ENCODE data around the gene EHD3.

The EHD3 gene

GRCh38 chr2:31237348-31238017, 3.5 kb downstream of the EHD3 start:
- no peak for DNase-seq

DNA sequence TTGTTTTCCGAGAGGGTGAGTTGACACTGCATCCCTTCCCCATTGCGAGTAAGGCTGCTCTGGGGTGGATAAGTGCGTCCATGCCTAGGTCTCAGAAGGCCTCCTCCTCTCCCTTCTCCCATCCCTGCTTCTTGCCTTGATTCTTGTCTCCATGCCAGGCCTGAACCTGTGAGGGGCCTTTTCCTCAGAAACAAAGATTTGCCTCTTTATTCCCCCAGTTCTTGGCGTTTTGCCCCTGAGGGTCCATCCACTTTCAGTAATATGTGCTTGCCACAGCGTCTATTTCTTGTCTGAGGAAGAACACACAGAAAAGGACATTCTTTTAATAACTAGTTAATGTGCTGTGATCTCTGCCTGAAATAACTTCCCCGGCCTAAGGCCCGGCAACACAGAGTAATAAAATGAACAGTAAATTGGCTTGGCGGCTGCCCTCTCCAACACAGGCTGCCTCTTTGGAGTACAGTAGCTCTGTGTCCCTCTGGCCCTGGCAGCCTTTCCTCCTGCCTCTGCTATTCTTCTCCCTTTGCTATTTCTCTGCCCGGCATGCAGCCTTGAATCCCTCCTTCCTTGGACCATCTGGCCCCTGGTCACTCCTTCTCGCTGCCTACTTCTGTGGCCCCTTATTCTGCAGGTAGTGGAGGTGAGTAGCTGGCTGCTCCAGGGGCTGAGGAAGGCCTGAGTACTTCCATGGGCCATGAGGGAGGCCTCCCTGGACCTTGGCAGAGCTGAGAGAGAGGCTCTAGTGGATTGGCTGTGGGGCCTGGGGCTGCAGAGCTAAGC, 4.4 kb downstream of the EHD3 start:
- DNase-seq, result no peak

GRCh38 chr2:31238906-31239592, 5.1 kb downstream of the EHD3 start:
- no peak for DNase-seq

DNA sequence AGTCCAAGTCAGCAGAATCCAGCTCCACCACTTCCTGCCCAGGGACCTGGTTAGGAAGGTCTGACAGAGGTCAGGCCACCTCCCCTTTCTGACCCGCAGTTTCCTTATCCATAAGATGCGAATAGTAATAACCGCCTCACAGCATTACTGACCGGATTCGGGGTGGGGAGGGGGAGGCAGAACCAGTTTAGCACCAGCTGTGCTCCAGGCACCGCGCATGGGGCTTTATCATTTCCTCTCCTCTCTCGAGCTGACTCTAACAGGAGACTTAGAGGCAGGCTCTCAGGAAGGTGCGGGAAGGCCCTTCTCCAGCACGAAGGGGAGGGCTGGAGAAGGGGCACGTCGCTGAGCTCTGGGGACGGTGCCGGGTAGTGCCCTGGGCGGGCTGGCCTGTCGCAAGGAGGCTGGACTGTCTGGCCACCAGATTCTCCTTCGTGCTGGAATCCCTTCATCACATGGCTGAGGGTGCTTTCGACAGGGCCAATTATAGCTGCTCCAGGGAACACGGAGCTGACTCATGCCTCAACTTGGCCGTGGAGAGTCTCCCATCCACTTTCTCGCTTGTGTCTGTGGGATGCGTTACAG, 5.7 kb downstream of the EHD3 start:
- DNase-seq, result peak; percentile 53

- DNase-seq, result no peak
Observed at GRCh38 chr2:31240381-31241365, 6.7 kb downstream of the EHD3 start.

DNA sequence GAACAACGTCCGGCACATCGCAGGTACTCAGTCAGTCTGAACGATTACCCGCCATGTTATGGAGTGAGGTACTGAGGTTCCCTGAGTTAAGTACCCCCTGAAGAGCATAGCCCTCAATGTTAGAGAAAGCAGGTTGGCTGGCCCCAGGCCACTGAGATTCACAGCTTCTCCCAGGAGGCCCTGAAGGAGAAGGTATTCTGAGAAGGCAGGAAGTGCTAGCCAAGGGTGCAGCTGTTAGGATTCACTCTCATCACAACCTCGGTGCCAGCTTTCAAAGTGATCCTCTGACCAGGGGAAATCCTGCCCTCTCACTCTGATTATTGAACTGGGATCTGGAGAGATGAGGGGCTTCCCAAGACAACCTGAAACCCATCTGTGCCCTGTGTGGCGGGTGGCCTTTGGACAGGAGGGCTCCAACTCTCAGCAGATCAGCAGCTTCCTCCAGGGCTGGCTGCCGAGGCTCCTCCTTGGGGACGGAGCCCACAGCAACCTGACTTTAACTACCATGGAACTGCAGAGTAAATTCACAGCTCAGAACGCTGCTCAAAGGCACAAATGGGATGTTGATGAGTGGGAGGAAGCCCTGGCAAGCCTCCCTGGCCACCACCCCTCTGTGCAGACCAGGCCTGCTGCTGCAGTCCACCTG, 7.8 kb downstream of the EHD3 start:
- DNase-seq, result no peak

DNA sequence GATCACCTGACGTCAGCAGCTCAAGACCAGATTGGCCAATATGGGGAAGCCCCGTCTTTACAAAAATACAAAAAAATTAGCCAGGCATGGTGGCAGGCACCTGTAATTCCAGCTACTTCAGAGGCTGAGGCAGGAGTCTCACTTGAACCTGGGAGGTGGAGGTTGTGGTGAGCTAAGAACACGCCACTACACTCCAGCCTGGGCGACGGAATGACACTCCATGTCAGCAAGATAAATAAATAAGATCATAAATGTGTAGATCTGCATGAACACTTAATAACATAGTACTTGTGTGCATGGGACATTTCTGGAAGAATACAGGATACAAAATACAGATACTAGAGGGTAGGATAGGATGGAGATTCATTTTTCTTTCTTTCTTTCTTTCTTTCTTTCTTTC, 9.1 kb downstream of the EHD3 start:
- no peak for DNase-seq

DNA sequence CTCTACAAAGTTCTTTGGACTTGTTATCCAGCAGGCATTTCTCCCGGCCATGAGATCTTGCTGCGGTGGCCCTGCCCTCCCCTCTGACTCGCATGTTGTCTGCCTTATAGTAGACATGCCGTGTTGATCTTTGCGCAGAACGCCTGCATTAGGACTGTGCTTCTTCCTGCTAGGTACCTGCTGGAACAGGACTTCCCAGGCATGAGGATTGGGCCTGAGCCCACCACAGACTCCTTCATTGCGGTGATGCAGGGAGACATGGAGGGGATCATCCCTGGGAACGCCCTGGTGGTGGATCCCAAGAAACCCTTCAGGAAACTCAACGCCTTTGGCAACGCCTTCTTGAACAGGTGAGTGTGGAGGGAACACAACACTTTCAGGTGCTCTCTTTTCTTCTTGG, 10.1 kb downstream of the EHD3 start:
- no peak for DNase-seq

GRCh38 chr2:31246184-31246852, 12.4 kb downstream of the EHD3 start:
- DNase-seq, result peak; percentile 55

DNA sequence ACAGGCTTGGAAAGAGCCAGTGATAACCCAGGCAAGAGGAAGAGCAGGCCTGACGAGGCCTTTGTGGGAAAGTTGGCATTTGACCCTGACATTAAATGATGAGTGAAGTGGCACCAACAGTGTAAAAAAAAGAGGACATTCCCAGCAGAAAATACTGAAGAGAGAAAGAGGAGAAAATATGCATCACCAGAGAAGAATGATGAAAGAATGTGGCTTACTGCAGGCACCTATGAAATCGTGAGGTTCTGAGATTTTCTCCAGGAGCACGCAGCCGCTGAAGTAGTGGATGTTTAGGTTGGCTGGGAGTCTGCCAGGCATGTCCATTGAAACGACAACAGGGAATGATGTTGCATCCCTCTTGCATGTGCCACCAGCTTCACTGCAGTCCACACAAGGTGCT, 13.8 kb downstream of the EHD3 start:
- peak; percentile 18 for DNase-seq

DNA sequence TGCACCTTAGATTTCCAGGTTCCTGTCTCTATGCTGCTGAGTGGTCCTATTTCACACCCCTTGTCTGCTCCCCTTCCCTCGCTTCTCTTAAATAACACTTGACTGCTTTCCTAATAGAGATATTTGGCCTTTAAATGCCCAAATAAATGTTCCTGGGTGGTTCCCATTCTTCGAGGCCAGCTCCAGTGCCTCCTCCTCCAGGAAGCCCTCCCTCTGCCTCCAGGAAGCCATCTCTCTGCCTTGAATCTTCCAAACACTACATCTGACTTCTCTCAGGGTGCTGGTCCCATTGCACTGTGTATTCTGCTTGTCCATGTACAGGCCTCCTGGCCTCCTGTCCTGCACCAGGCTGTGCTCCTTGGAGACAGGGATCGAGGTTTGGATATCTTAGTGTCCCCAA, 14.2 kb downstream of the EHD3 start:
- no peak for DNase-seq

DNA sequence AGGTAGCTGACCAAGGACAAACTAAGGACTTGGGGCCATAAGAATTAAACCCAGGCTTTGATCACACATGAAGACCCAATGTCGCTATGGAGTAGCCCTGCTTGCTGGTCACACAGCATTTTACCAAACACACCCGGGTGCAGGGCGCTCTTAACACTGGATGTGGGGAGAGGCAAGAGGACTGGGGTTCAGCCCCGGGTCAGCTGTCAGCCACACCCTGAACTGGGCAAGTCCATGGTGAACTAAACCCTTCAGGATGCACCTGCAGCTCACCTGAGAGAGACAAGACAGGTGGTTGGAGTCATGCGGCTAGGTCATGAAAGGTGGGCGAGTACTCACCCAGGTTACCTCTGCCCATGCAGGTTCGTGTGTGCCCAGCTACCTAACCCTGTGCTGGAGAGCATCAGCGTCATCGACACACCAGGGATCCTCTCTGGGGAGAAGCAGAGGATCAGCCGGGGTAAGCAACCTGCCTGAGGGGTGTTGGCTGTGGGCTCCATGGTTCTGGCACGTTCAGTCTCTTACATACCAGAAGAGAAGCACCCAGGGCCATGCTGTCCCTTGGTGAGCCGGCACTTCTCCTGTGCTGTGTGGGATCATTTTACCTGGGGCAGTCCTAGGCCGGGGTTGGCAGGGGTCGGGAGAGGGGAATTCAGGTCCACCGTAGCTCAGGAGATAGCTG, 15.2 kb downstream of the EHD3 start:
- DNase-seq, result no peak

- DNase-seq, result no peak
Observed at GRCh38 chr2:31251018-31251417, 17.1 kb downstream of the EHD3 start.

- DNase-seq, result no peak
Observed at GRCh38 chr2:31251851-31252250, 17.9 kb downstream of the EHD3 start.

- no peak for DNase-seq
Observed at GRCh38 chr2:31253356-31254131, 19.6 kb downstream of the EHD3 start.

DNA sequence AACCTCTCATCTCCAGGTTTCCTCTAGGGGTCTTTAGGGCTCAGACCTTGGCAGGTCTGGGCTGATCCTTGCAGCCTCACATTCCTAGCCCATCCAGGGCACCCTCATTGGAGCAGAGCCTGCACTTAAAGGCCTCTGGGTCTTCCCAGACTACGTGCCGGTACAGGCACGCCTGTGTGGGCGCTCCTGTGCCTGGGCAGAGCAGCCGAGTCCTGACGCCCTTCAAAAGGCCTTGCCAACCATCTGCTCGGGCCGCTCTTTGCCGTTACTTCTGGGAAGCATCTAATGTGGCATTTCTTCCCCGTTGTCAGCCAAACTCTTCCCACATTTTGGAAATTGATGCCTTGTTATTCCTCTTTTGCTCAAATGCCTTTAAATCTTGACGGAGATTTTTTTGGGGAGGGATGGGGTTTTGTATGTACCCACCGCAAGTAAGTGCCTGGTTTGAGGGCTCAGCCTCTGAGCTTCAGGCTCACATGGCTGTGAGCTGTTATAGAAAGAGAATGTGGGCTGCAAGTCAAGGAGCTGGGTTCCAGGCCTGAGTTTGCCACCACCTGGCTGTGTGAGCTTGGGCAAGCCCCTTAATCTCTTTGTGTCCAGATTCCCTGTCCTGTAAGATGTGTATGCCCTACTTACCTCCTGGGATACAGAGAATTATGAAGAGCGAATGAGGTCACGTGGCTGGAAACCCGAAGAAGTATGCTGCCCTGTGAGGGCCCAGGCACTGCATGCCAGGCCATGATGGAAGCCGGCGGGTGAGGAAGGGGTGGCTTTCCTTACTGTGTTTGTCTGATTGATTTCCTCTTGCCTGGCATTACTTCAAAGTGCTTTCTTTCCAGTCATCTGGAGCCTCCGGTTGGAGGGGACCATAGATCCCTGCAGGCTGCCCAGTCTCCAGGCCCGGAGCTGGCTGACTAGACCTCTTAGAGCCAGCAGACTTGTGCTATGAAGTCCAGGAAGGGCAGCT, 20.6 kb downstream of the EHD3 start:
- no peak for DNase-seq

- no peak for DNase-seq
Observed at GRCh38 chr2:31255911-31256571, 22.1 kb downstream of the EHD3 start.

Measured in fibroblast of skin of scalp (primary cell).